Measurements from ENCODE around the gene B3GNT9.

DNA sequence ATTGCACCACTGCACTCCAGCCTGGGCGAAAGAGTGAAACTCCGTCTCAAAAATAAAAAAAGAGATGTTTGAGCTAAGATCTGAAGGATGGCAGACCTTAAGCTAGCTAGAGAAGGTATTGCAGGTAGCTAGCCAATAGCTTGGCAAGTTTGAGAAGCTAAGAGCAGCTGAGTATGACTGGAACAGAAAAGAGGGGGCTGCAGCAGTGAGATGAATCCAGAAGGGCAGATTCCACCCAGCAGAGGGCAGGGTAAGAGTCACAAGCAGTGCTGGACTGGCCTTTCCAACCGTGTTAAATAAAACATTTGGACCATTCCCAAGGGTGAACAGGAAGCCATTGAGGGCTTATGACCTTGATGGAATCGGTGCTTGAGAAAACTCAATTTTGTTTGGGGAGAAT lies 46.7 kb downstream of the B3GNT9 start:
- TF ChIP-seq POLR2A (IDR thresholded peaks at IDR 0.05) = no peak
- peak in 11 of 12 donors; percentile 15 to 53 (median 31) for TF ChIP-seq CTCF (IDR thresholded peaks at IDR 0.05)

All from heart left ventricle (tissue), 13 donors.